H1 (cell line): ENCODE measurements around the gene TMEM238. TPM values are rescaled to one million over a fixed set of nuclear protein-coding genes. Genes with fewer than 3 reads are reported as not detected.

Experiments used
- CTCF ChIA-PET: fragments of 300-600 bp; sonication (Branson Sonifier 250); formaldehyde crosslinking; loops from one replicate; lab custom pipeline; 2021; ENCODE audit not compliant: partially characterized antibody; lab: Charles Lee
- POLR2A ChIA-PET: fragments of 300-600 bp; sonication (Branson Sonifier 250); formaldehyde crosslinking; loops from one replicate; lab custom pipeline; 2021; ENCODE audit warnings: inconsistent platforms; ENCODE audit not compliant: partially characterized antibody; lab: Charles Lee
- DNase-seq, 2 experiments: peaks; one replicate each; pipeline versions ENCODE4 v3.0.0 to v3.0.0-alpha.2; 2010 to 2022; ENCODE audit warnings: low spot score in 2 of 2, low read depth in 1 of 2, mixed read lengths in 1 of 2
- FAIRE-seq: peaks from 2 replicates; lab custom pipeline; 2011; peaks lifted over from hg19 to GRCh38; lab: Jason Lieb, UNC
- H2AFZ ChIP-seq: 2 replicates; pipeline ENCODE4 v1.8.1; 2012; ENCODE audit warnings: low read length, inconsistent platforms
- H2AK5ac ChIP-seq: 2 replicates; pipeline ENCODE4 v1.6.1; 2013; ENCODE audit warnings: low read depth, low read length
- H2BK120ac ChIP-seq: replicated peaks from 2 replicates; pipeline ENCODE3; 2013; ENCODE audit warnings: low read depth, low read length, inconsistent platforms
- H2BK12ac ChIP-seq: 2 replicates; pipeline ENCODE4 v1.6.1; 2013; ENCODE audit warnings: low read depth, low read length
- H2BK15ac ChIP-seq: 2 replicates; pipeline ENCODE4 v1.6.1; 2013; ENCODE audit warnings: low read length
- H2BK20ac ChIP-seq: 2 replicates; pipeline ENCODE4 v1.6.1; 2013; ENCODE audit warnings: low read length
- H2BK5ac ChIP-seq: 2 replicates; pipeline ENCODE4 v1.6.1; 2013; ENCODE audit warnings: low read depth, low read length
- H3K14ac ChIP-seq: 2 replicates; pipeline ENCODE4 v1.6.1; 2013; ENCODE audit warnings: inconsistent platforms; ENCODE audit not compliant: insufficient read length
- H3K18ac ChIP-seq: 2 replicates; pipeline ENCODE4 v1.6.1; 2013; ENCODE audit warnings: low read length; ENCODE audit errors: extremely low read depth
- H3K23ac ChIP-seq: 2 replicates; pipeline ENCODE4 v1.6.1; 2013; ENCODE audit warnings: inconsistent platforms; ENCODE audit not compliant: insufficient read length
- H3K23me2 ChIP-seq: 2 replicates; pipeline ENCODE4 v1.6.1; 2013; ENCODE audit warnings: low read depth, low read length
- H3K27ac ChIP-seq: 2 replicates; pipeline ENCODE4 v1.6.1; 2011; ENCODE audit warnings: low read depth, low read length, inconsistent platforms
- H3K27me3 ChIP-seq, 4 experiments: replicated peaks in 1 of 4; 1 replicate in 1 of 4; 2 replicates in 3 of 4; pipeline versions ENCODE4 v1.6.1 to v1.8.1; 2011 to 2013; ENCODE audit warnings: low read length in 3 of 4, mild to moderate bottlenecking in 3 of 4, inconsistent platforms in 2 of 4, mixed read lengths in 2 of 4, moderate library complexity in 1 of 4; ENCODE audit not compliant: control insufficient read depth in 3 of 4, insufficient read depth in 3 of 4; ENCODE audit errors: extremely low read depth in 1 of 4
- H3K36me3 ChIP-seq, 4 experiments: 2 replicates each; pipeline versions ENCODE4 v1.6.1 to v1.8.1; 2011 to 2013; ENCODE audit warnings: mild to moderate bottlenecking in 4 of 4, low read length in 3 of 4, moderate library complexity in 2 of 4, control low read depth in 1 of 4, inconsistent platforms in 1 of 4; ENCODE audit not compliant: insufficient read depth in 4 of 4, control insufficient read depth in 2 of 4
- H3K4ac ChIP-seq: replicated peaks from 2 replicates; pipeline ENCODE3; 2013; ENCODE audit warnings: low read length, low read depth, mixed read lengths, inconsistent platforms; ENCODE audit not compliant: insufficient read length
- H3K4me1 ChIP-seq, 4 experiments: replicated peaks in 1 of 4; 1 replicate in 1 of 4; 2 replicates in 3 of 4; pipeline versions ENCODE4 v1.6.1 to v1.8.1; 2011 to 2013; ENCODE audit warnings: low read length in 3 of 4, inconsistent platforms in 2 of 4, mixed read lengths in 1 of 4; ENCODE audit not compliant: insufficient read depth in 4 of 4, control insufficient read depth in 3 of 4
- H3K4me2 ChIP-seq, 2 experiments: 2 replicates each; pipeline versions ENCODE4 v1.6.1 to v1.8.1; 2011 to 2013; ENCODE audit warnings: low read depth in 2 of 2, low read length in 2 of 2, control low read depth in 1 of 2, inconsistent platforms in 1 of 2, mild to moderate bottlenecking in 1 of 2; ENCODE audit not compliant: insufficient read depth in 1 of 2
- H3K4me3 ChIP-seq, 4 experiments: fragments of 200-600, 300-600 bp in 1 of 4; sonication (generic), shearing (Covaris generic), sonication (Bioruptor Twin) in 1 of 4; 2 replicates each; pipeline versions ENCODE4 v1.5.1 to v1.8.1; 2011 to 2016; ENCODE audit warnings: low read length in 4 of 4, low read depth in 3 of 4, control low read depth in 2 of 4, inconsistent platforms in 2 of 4, mild to moderate bottlenecking in 2 of 4, mixed read lengths in 1 of 4, moderate library complexity in 1 of 4; ENCODE audit not compliant: insufficient read depth in 2 of 4; ENCODE audit errors: extremely low read depth in 1 of 4
- H3K56ac ChIP-seq: replicated peaks from 2 replicates; pipeline ENCODE3; 2013; ENCODE audit warnings: low read depth, mild to moderate bottlenecking, mixed read lengths, low read length, inconsistent platforms; ENCODE audit not compliant: insufficient read length
- H3K79me1 ChIP-seq: 2 replicates; pipeline ENCODE4 v1.6.1; 2013; ENCODE audit warnings: low read depth, low read length, control low read depth
- H3K79me2 ChIP-seq, 2 experiments: 2 replicates each; pipeline versions ENCODE4 v1.6.1 to v1.8.1; 2012 to 2013; ENCODE audit warnings: low read length in 2 of 2, mild to moderate bottlenecking in 2 of 2, inconsistent platforms in 1 of 2; ENCODE audit not compliant: insufficient read depth in 2 of 2, control insufficient read depth in 1 of 2
- H3K9ac ChIP-seq, 4 experiments: replicated peaks in 1 of 4; 1 replicate in 1 of 4; 2 replicates in 3 of 4; pipeline versions ENCODE4 v1.6.1 to v1.8.1; 2011 to 2013; ENCODE audit warnings: low read depth in 3 of 4, low read length in 3 of 4, control low read depth in 2 of 4, mild to moderate bottlenecking in 2 of 4, moderate library complexity in 2 of 4, inconsistent platforms in 1 of 4; ENCODE audit errors: extremely low read depth in 1 of 4
- H3K9me3 ChIP-seq, 2 experiments: 2 replicates each; pipeline versions ENCODE4 v1.6.1 to v1.8.1; 2012 to 2013; ENCODE audit warnings: mild to moderate bottlenecking in 2 of 2, moderate library complexity in 2 of 2, control low read depth in 1 of 2, inconsistent platforms in 1 of 2, low read depth in 1 of 2, low read length in 1 of 2, mixed read lengths in 1 of 2; ENCODE audit not compliant: insufficient read depth in 2 of 2
- H4K20me1 ChIP-seq, 2 experiments: replicated peaks in 1 of 2; 2 replicates each; pipeline versions ENCODE3 to v1.8.1; 2011 to 2013; ENCODE audit warnings: inconsistent platforms in 2 of 2, low read length in 2 of 2, mild to moderate bottlenecking in 1 of 2; ENCODE audit not compliant: insufficient read depth in 2 of 2, control insufficient read depth in 1 of 2
- H4K5ac ChIP-seq: 2 replicates; pipeline ENCODE4 v1.6.1; 2013; ENCODE audit warnings: low read length, low read depth, mixed read lengths, inconsistent platforms; ENCODE audit not compliant: insufficient read length
- H4K8ac ChIP-seq: 2 replicates; pipeline ENCODE4 v1.8.0; 2013; ENCODE audit warnings: mild to moderate bottlenecking, moderate library complexity, low read length, inconsistent platforms; ENCODE audit not compliant: insufficient read depth; ENCODE audit errors: extremely low read depth
- H4K91ac ChIP-seq: replicated peaks from 2 replicates; pipeline ENCODE3; 2013; ENCODE audit warnings: low read length, mixed read lengths, inconsistent platforms; ENCODE audit not compliant: insufficient read length
- ASH2L ChIP-seq: fragments of 200-600, 300-600 bp; sonication (generic); IDR thresholded peaks from one replicate; pipeline ENCODE4 v1.7.1; 2017; ENCODE audit warnings: low read length
- EP300 ChIP-seq, 2 experiments: IDR thresholded peaks; 1 replicate in 1 of 2; 2 replicates in 1 of 2; pipeline ENCODE4 v1.6.1; 2011 to 2012; ENCODE audit warnings: low read depth in 2 of 2, low read length in 2 of 2, mild to moderate bottlenecking in 2 of 2, borderline replicate concordance in 1 of 2, inconsistent platforms in 1 of 2, moderate library complexity in 1 of 2
- KDM5A ChIP-seq: fragments of 200-600 bp; IDR thresholded peaks from 2 replicates; pipeline ENCODE4 v1.7.1; 2012; ENCODE audit warnings: mild to moderate bottlenecking, low read length, inconsistent platforms, mixed read lengths
- SP4 ChIP-seq: IDR thresholded peaks from 2 replicates; pipeline ENCODE4 v1.6.1; 2012; ENCODE audit warnings: low read length, inconsistent platforms
- TBP ChIP-seq: IDR thresholded peaks from 2 replicates; pipeline ENCODE4 v1.6.1; 2011; ENCODE audit warnings: low read depth, low read length, improper control_type of control experiment
- WGBS, 2 experiments: shearing (Covaris generic) in 1 of 2; methylation state at CpG; one replicate each; pipeline versions ENCODE4 v1.1.6 to v1.1.7; 2013 to 2015; ENCODE audit warnings: low lambda C conversion rate in 2 of 2, mixed read lengths in 2 of 2, inconsistent platforms in 1 of 2, low coverage in 1 of 2, missing lambda C conversion rate in 1 of 2; ENCODE audit not compliant: insufficient replicate concordance in 2 of 2, insufficient coverage in 1 of 2, insufficient read length in 1 of 2; ENCODE audit errors: extremely low coverage in 1 of 2, missing lambda C conversion rate in 1 of 2; 5-methylcytosine and 5-hydroxymethylcytosine counted together
- polyA plus RNA-seq, 7 experiments: library from polyadenylated mRNA; depleted of rRNA in 3 of 7; stranded (reverse) in 5 of 7; unstranded in 2 of 7; fragments of >200 nt in 5 of 7; fragments of 200-250 nt in 2 of 7; gene quantifications; 1 replicate in 5 of 7; 2 replicates in 1 of 7; 4 replicates in 1 of 7; pipeline versions ENCODE4 v1.2.1 to v1.2.3, GENCODE V29; 2011 to 2013; ENCODE audit warnings: missing spikeins in 2 of 7, mixed read lengths in 2 of 7
- total RNA-seq: library from RNA; stranded (reverse); fragmentation: NEBNext Ultra II Directional; extraction: Animal tissue kit (Norgen Biotek cat#: 25700); gene quantifications from 2 replicates; pipeline ENCODE4 v1.2.1, GENCODE V29; 2021
- TF ChIP-seq, protein P1 (sequence below): IDR thresholded peaks from 2 replicates; pipeline ENCODE4 v1.6.1; 2011; ENCODE audit warnings: low read depth, mild to moderate bottlenecking, low read length; ENCODE audit not compliant: insufficient read depth

Gene TMEM238
- total and polyA plus RNA-seq, 2 of the 8 experiments (the other 6 are each of a cell fraction or from before 2014, with no cell fraction given) = 0.53 to 3.8 TPM

DNA sequence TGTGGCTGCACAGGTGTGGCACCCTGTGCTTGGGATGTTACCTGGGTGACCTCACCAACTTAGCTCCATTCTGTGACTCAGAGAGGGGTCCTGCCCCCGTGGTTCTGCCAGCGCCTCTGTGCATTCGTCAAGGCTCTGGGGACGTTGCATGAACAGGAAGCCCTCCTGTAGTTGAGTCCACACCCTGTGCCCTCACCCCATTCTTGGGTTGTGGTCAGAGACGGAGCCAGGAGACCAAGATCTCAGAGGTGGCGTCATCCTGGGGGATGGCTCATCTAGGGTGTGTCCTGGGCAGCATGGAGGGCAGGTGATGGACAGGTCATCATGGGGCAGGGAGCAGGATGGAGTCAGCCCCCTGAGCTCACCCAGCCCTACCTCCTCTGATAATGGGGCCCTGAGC, 32.1 kb downstream of the TMEM238 start:
- CTCF ChIA-PET = interaction anchor here (0.9 to 1.6 kb wide), 7 partner anchors 8 to 66 kb away, joined by 3 to 7 read pairs (median 3); partner anchors contain the start of gene KMT5C
- H3K79me2 ChIP-seq = no peaks in the 10 kb centered on the region
- no peak overlapping the region for H3K9ac ChIP-seq

More for the DNA sequence above, 32.1 kb downstream of the TMEM238 start:
- 0 out of 2 replicates have a peak overlapping the region, but pooled peaks have one; percentile 15 for H2AK5ac ChIP-seq
- peaks cover 0 to 18% (median 1%) of the 10 kb centered on the region in 4 experiments; a peak in 2 of 8 replicates for H3K36me3 ChIP-seq
- H4K8ac ChIP-seq = peak overlapping the region; percentile 80
- POLR2A ChIA-PET = interaction anchor here (1.0 to 7.9 kb wide), 8 partner anchors 9 to 55 kb away, joined by 3 to 58 read pairs (median 6); partner anchors contain the start of genes GARIN5B, IL11 and KMT5C
- H3K23me2 ChIP-seq = peaks cover 12% of the 10 kb centered on the region; the same call in 1 of the 2 replicates
- H4K20me1 ChIP-seq = peaks cover 0 to 10% of the 10 kb centered on the region in 2 experiments
- WGBS, 2 experiments = 88% methylated on average over 5 of the region's 6 CpGs; no CpG with 5 or more reads in 1 of the 2 experiments
- TF ChIP-seq, protein P1, sequence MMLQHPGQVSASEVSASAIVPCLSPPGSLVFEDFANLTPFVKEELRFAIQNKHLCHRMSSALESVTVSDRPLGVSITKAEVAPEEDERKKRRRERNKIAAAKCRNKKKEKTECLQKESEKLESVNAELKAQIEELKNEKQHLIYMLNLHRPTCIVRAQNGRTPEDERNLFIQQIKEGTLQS = no peak
- TF ChIP-seq SP4 (no peak), TBP (no peak), KDM5A (no peak), ASH2L (no peak), EP300 (IDR thresholded peaks at IDR 0.05; ENCODE audit: borderline replicate concordance in 1 of 2, low read depth in 2 of 2, low read length in 2 of 2) (no peak)
- no peak overlapping the region for H3K23ac ChIP-seq
- H3K56ac ChIP-seq = no peak overlapping the region
- peak overlapping the region; percentile 38 for H3K18ac ChIP-seq
- no peaks in the 10 kb centered on the region for H3K79me1 ChIP-seq
- peak overlapping the region; percentile 29 for H3K14ac ChIP-seq
- H3K27me3 ChIP-seq = peaks cover 17 to 47% (median 39%) of the 10 kb centered on the region in 4 experiments
- no peak overlapping the region for H4K5ac ChIP-seq
- no peak overlapping the region for H2BK5ac ChIP-seq
- peak overlapping the region; percentile 68; the same call in 1 of the 2 replicates for H2BK12ac ChIP-seq
- H3K4me1 ChIP-seq = peaks cover 11 to 44% (median 26%) of the 10 kb centered on the region in 4 experiments
- peak overlapping the region; percentile 61; the same call in 1 of the 2 replicates for H2BK15ac ChIP-seq
- no peak overlapping the region for H3K27ac ChIP-seq
- DNase-seq = no peak
- H3K4me3 ChIP-seq = no peak overlapping the region
- no peak overlapping the region for H3K4ac ChIP-seq
- H3K4me2 ChIP-seq = no peak overlapping the region
- FAIRE-seq = no peak
- no peaks in the 10 kb centered on the region for H3K9me3 ChIP-seq
- no peak overlapping the region for H2AFZ ChIP-seq
- 0 out of 2 replicates have a peak overlapping the region, but pooled peaks have one; percentile 90 for H2BK20ac ChIP-seq
- no peak overlapping the region for H2BK120ac ChIP-seq
- peak overlapping the region; percentile 46 for H4K91ac ChIP-seq
